CD4-positive, alpha-beta T cell (primary cell): Measurements from ENCODE around the gene VPS51. TPM values are rescaled to one million over a fixed set of nuclear protein-coding genes. Genes with fewer than 3 reads are reported as not detected.

Experiments used
- ATAC-seq: fragments of 200-7000 bp; cut with Tn5 transposase; one replicate; pipeline ENCODE4 v1.10.0; 2022; ENCODE audit warnings: mild to moderate bottlenecking; ENCODE audit not compliant: poor library complexity
- CTCF ChIA-PET: fragments of 350-600 bp; sonication (Branson Sonifier 250); formaldehyde crosslinking; loops from one replicate; lab custom pipeline; 2021; ENCODE audit warnings: antibody characterized with exemption, inconsistent platforms; lab: Charles Lee
- POLR2A ChIA-PET: fragments of 350-600 bp; sonication (Branson Sonifier 250); formaldehyde crosslinking; loops from one replicate; lab custom pipeline; 2021; ENCODE audit warnings: antibody characterized with exemption, inconsistent platforms; lab: Charles Lee
- DNase-seq, 14 experiments: peaks; one replicate each; pipeline ENCODE4 v3.0.0-alpha.2; 2013 to 2020; ENCODE audit warnings: mixed read lengths in 2 of 14
- H3K27ac ChIP-seq, 2 donors: one replicate each; pipeline versions ENCODE4 v1.5.1 to v1.7.0; 2013; ENCODE audit warnings: low read length in 2 of 2, low read depth in 1 of 2, mild to moderate bottlenecking in 1 of 2
- H3K27me3 ChIP-seq, 2 experiments: 1 replicate in 1 of 2; 2 replicates in 1 of 2; pipeline versions ENCODE4 v1.6.1 to v1.7.0; 2013; ENCODE audit warnings: low read length in 2 of 2, control low read depth in 1 of 2, mild to moderate bottlenecking in 1 of 2, moderate library complexity in 1 of 2; ENCODE audit not compliant: insufficient read depth in 2 of 2, control insufficient read depth in 1 of 2
- H3K36me3 ChIP-seq: one replicate; pipeline ENCODE4 v1.6.1; 2013; ENCODE audit warnings: low read length, control low read depth; ENCODE audit not compliant: insufficient read depth
- H3K4me1 ChIP-seq: one replicate; pipeline ENCODE4 v1.6.1; 2013; ENCODE audit warnings: low read length, control low read depth; ENCODE audit not compliant: insufficient read depth
- H3K4me3 ChIP-seq: one replicate; pipeline ENCODE4 v1.5.1; 2013; ENCODE audit warnings: mild to moderate bottlenecking, low read length, moderate library complexity
- H3K9me3 ChIP-seq, 2 experiments: 1 replicate in 1 of 2; 2 replicates in 1 of 2; pipeline versions ENCODE4 v1.6.1 to v1.7.0; 2013; ENCODE audit warnings: low read length in 2 of 2, mild to moderate bottlenecking in 2 of 2, control low read depth in 1 of 2, moderate library complexity in 1 of 2; ENCODE audit not compliant: control insufficient read depth in 1 of 2, insufficient read depth in 1 of 2
- H3K27ac Mint-ChIP-seq: one replicate; pipeline ENCODE4 v1.8.0; 2020; ENCODE audit warnings: mixed read lengths
- H3K27me3 Mint-ChIP-seq: one replicate; pipeline ENCODE4 v1.8.0; 2021; ENCODE audit warnings: mixed read lengths
- H3K36me3 Mint-ChIP-seq: one replicate; pipeline ENCODE4 v1.8.0; 2021; ENCODE audit warnings: low read depth, mixed read lengths
- H3K4me1 Mint-ChIP-seq: one replicate; pipeline ENCODE4 v1.8.0; 2021; ENCODE audit warnings: low read depth, mixed read lengths
- H3K4me3 Mint-ChIP-seq: one replicate; pipeline ENCODE4 v1.8.0; 2020; ENCODE audit warnings: mild to moderate bottlenecking, mixed read lengths
- H3K9me3 Mint-ChIP-seq: one replicate; pipeline ENCODE4 v1.8.0; 2020; ENCODE audit warnings: mixed read lengths
- CTCF ChIP-seq: fragments of 200-600 bp; IDR thresholded peaks from one replicate; pipeline ENCODE4 v1.8.0; 2022; ENCODE audit warnings: antibody characterized with exemption, mild to moderate bottlenecking
- intact Hi-C, 2 experiments: fragments of 100-400 bp; cut with DNase I in 1 of 2; cut with micrococcal nuclease in 1 of 2; formaldehyde crosslinking; loops; one replicate each; pipeline versions ENCODE4 v1.15.1 to v1.9.0; 2023 to 2025; cut with DNase I, micrococcal nuclease
- total RNA-seq, 174 experiments: library from RNA in 2 of 174; stranded (reverse) in 2 of 174; gene quantifications; one replicate each; pipeline ENCODE4 v1.2.3 and lab custom pipeline; 2021 to 2026

VPS51 gene
- total RNA-seq, 2 experiments from 2014 or later, result 243 to 246 TPM

DNA sequence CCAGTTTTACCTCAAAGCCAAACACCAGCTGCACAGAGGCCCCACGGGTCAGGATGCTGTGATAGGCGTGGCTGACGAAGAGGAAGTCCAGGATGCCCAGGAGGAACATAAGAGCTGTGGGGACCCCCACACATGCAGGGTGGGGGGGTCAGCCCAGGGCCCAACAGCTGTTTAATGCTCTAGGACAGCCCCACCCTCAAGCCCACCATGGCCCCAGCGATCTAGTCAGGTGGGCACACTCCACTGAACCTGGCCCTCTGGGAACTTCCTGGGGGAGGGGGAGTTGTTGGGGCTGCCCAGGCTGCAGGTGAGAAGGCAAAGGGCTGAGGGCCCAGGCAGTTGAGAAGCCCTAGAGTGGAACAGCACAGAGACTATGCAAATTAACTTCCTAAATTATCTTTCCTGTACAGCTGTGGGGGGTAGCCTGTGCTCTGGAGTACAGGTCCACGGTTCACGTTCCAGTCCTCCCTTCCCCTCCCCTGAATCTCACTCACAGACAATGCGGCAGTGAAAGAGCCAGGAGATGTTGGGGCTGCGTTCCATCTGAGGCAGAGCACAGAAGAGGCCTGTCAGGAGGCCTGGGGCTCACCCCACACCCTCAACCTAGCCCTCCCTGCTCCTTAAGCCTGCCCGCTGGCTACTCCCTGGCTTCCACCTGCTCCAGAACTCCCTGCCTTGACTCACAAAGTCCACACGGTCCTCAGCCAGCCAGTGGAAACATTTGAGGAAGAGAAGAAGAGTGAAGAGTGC lies 36.4 kb downstream of the VPS51 start:
- TF ChIP-seq CTCF, result no peak
- intact Hi-C loops, result loop anchor here in 1 of 2 experiments (5.0 kb wide), 1 partner anchor 215 kb away; the partner anchor contains the start of gene ATG2A
- H3K36me3 Mint-ChIP-seq, result peaks cover 77% of the 10 kb centered on the region
- ATAC-seq, result no peak
- peak in 2 of 14 experiments; percentile 2 to 31 for DNase-seq
- H3K4me1 Mint-ChIP-seq, result peaks cover 45% of the 10 kb centered on the region
- H3K9me3 Mint-ChIP-seq, result no peaks in the 10 kb centered on the region
- no peak overlapping the region for H3K27ac ChIP-seq
- no peaks in the 10 kb centered on the region for H3K27me3 Mint-ChIP-seq
- ChIA-PET POLR2A (interaction anchor here (0.8 to 4.4 kb wide), 3 partner anchors 10 to 20 kb away, joined by 5 to 57 read pairs (median 18); partner anchors contain the start of genes FAU, MRPL49, TM7SF2 and ZNHIT2), CTCF (interaction anchor here (1.4 kb wide), 1 partner anchor 22 kb away, joined by 5 read pairs; no protein-coding TSS in a partner anchor)
- peak overlapping the region; percentile 99 for H3K4me3 Mint-ChIP-seq
- H3K27me3 ChIP-seq, result no peaks in the 10 kb centered on the region
- no peaks in the 10 kb centered on the region for H3K9me3 ChIP-seq
- H3K4me1 ChIP-seq, result peaks cover 47% of the 10 kb centered on the region
- H3K27ac Mint-ChIP-seq, result peak overlapping the region; percentile 100
- no peak overlapping the region for H3K4me3 ChIP-seq
- peaks cover 58% of the 10 kb centered on the region for H3K36me3 ChIP-seq

GRCh38 chr11:65132988-65133700 lies 37.1 kb downstream of the VPS51 start:
- DNase-seq (peak in 8 of 14 experiments; percentile 35 to 69 (median 52)), ATAC-seq (no peak)
- H3K4me1 ChIP-seq, result peaks cover 47% of the 10 kb centered on the region
- H3K4me1 Mint-ChIP-seq, result peaks cover 45% of the 10 kb centered on the region
- intact Hi-C loops, result loop anchor here in 1 of 2 experiments (5.0 kb wide), 1 partner anchor 216 kb away; the partner anchor contains the start of gene ATG2A
- H3K4me3 ChIP-seq, result peak overlapping the region; percentile 83
- no peaks in the 10 kb centered on the region for H3K27me3 ChIP-seq
- peak overlapping the region; percentile 96 to 99 for H3K27ac ChIP-seq
- H3K27me3 Mint-ChIP-seq, result no peaks in the 10 kb centered on the region
- peaks cover 51% of the 10 kb centered on the region for H3K36me3 ChIP-seq
- peak overlapping the region; percentile 99 for H3K4me3 Mint-ChIP-seq
- H3K27ac Mint-ChIP-seq, result peak overlapping the region; percentile 100
- POLR2A ChIA-PET, result interaction anchor here (2.1 to 4.4 kb wide), 7 partner anchors 11 to 389 kb away, joined by 9 to 136 read pairs (median 18); partner anchors contain the start of genes FAU, MALAT1, MRPL49 and RASGRP2
- no peaks in the 10 kb centered on the region for H3K9me3 Mint-ChIP-seq
- TF ChIP-seq CTCF, result no peak
- H3K9me3 ChIP-seq, result no peaks in the 10 kb centered on the region
- CTCF ChIA-PET, result interaction anchor here (1.0 to 1.4 kb wide), 2 partner anchors 16 to 23 kb away, joined by 3 to 5 read pairs; partner anchors contain the start of gene ZNHIT2
- peaks cover 69% of the 10 kb centered on the region for H3K36me3 Mint-ChIP-seq

DNA sequence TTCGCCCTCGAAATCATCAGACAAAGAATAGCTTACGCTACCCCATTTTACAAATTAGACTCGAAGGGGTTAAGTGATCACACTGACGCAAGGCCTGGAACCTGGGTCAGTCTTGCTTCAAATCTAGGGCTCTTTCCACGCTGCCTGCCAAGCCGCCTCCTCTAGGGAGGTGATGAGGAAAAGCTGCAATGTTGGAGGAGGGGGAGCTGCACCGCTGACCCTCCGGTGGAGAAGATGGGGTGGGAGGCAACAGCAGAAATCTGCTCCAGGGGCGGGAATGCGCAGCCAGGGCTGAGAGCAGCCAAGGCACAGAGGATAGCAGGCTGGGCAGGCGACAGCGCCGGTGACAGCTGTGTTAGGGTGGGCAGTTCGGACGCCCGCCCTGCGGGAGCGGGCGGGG lies 37.7 kb downstream of the VPS51 start:
- no peaks in the 10 kb centered on the region for H3K27me3 Mint-ChIP-seq
- H3K4me3 Mint-ChIP-seq, result peak overlapping the region; percentile 99
- ChIA-PET CTCF (interaction anchor here (1.0 to 1.4 kb wide), 2 partner anchors 16 to 23 kb away, joined by 3 to 5 read pairs; partner anchors contain the start of gene ZNHIT2), POLR2A (interaction anchor here (1.5 to 4.4 kb wide), 10 partner anchors 12 to 481 kb away, joined by 3 to 136 read pairs (median 22); partner anchors contain the start of genes FAU, MALAT1, MRPL49 and PCNX3)
- ATAC-seq (no peak), DNase-seq (no peak)
- no peaks in the 10 kb centered on the region for H3K27me3 ChIP-seq
- peak overlapping the region; percentile 83 for H3K4me3 ChIP-seq
- peak overlapping the region; percentile 100 for H3K27ac Mint-ChIP-seq
- intact Hi-C loops, result loop anchor here (1.0 to 5.0 kb wide), 3 partner anchors 17 to 216 kb away; partner anchors contain the start of genes ATG2A (in 1 of the 2), VPS51 (in 1 of the 2) and ZNHIT2 (in 1 of the 2)
- no peaks in the 10 kb centered on the region for H3K9me3 Mint-ChIP-seq
- peaks cover 47% of the 10 kb centered on the region for H3K4me1 ChIP-seq
- H3K36me3 Mint-ChIP-seq, result peaks cover 64% of the 10 kb centered on the region
- TF ChIP-seq CTCF, result no peak
- H3K9me3 ChIP-seq, result no peaks in the 10 kb centered on the region
- H3K27ac ChIP-seq, result peak overlapping the region; percentile 96 to 99
- H3K4me1 Mint-ChIP-seq, result peaks cover 45% of the 10 kb centered on the region
- peaks cover 45% of the 10 kb centered on the region for H3K36me3 ChIP-seq
